Measurements from ENCODE around the gene TMEM184A. TPM values are rescaled to one million over a fixed set of nuclear protein-coding genes. Genes with fewer than 3 reads are reported as not detected.
A peak's percentile ranks its signal among the peaks of the same experiment; 100 is the strongest.

The TMEM184A gene
- total and polyA plus RNA-seq, 2 of the 4 experiments (the other 2 are of a cell fraction) = 0.36 to 1.9 TPM

DNA sequence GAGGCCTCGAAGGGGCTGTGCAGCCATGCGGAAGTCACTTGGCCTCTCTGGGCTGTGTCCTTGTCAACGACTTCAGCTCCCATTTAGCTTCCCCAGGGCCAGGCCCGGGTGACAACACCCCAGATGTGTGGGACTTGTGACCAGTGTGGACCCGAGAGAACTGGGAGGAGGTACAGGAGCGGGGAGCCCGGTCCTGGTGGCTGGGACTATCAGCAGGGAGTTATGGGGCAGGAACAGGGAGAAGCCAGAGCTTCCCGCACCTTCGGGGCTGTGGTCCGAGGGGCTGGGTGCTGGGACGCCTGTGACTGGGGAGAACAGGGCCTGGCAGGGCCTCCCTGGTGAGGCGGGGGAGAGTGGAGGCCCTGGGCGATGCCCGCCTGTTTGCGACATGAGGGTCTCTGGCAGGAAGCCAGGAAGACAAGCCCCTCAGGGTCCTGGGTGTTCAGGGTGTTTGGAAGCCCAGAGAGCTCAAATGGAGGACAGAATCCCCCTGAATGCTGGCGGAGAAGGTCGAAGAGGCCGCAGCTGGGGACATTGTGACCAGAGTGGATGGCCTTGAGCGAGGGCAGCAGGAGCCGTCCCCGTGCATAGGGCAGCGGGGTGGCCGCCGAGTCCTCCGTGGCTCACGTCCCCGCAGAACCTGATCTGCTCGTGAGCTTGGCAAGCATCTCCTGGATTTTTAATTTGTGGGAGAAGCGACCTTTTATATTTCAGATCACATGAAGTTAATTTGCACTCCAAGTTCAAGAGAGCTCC lies 43.8 kb upstream of the TMEM184A start:
- no peak overlapping the region for H2AK5ac ChIP-seq (ENCODE audit: low read depth, low read length)
- no peak overlapping the region for H2BK20ac ChIP-seq (ENCODE audit: low read depth, low read length)
- no peaks in the 10 kb centered on the region for H3K9me1 ChIP-seq (ENCODE audit: insufficient read depth, low read length)
- dilution Hi-C loops (cut with HindIII; ENCODE audit: low sequenced_read_pairs, unreplicated experiment) = no loop called here
- no peak overlapping the region for H3K9ac ChIP-seq (ENCODE audit: low read depth, low read length)
- no peak for TF ChIP-seq NFE2L2 (IDR thresholded peaks at IDR 0.05; ENCODE audit: low read depth, low read length)
- TF ChIP-seq MAFK (IDR thresholded peaks at IDR 0.05; ENCODE audit: low read depth, low read length) = no peak
- no peak for TF ChIP-seq RCOR1 (IDR thresholded peaks at IDR 0.05; ENCODE audit: insufficient replicate concordance, low read length)
- TF ChIP-seq MXI1 (IDR thresholded peaks at IDR 0.05; ENCODE audit: borderline replicate concordance, low read depth, low read length) = no peak
- no peak for TF ChIP-seq BHLHE40 (IDR thresholded peaks at IDR 0.05; ENCODE audit: low read depth, low read length)
- no peak for TF ChIP-seq SMC3 (IDR thresholded peaks at IDR 0.05; ENCODE audit: low read depth, low read length)
- no peak for TF ChIP-seq MAZ (IDR thresholded peaks at IDR 0.05; ENCODE audit: borderline replicate concordance, low read depth, low read length)
- no peak for TF ChIP-seq RAD21 (IDR thresholded peaks at IDR 0.05; ENCODE audit: low read length)
- TF ChIP-seq, protein P1, sequence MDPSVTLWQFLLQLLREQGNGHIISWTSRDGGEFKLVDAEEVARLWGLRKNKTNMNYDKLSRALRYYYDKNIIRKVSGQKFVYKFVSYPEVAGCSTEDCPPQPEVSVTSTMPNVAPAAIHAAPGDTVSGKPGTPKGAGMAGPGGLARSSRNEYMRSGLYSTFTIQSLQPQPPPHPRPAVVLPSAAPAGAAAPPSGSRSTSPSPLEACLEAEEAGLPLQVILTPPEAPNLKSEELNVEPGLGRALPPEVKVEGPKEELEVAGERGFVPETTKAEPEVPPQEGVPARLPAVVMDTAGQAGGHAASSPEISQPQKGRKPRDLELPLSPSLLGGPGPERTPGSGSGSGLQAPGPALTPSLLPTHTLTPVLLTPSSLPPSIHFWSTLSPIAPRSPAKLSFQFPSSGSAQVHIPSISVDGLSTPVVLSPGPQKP (IDR thresholded peaks at IDR 0.05; ENCODE audit: borderline replicate concordance, low read depth, low read length) = no peak
- no peak for TF ChIP-seq CEBPB (IDR thresholded peaks at IDR 0.05; ENCODE audit: low read depth, low read length)
- no peak for TF ChIP-seq POLR2A (IDR thresholded peaks at IDR 0.05; ENCODE audit: low read depth, low read length)
- TF ChIP-seq RFX5 (IDR thresholded peaks at IDR 0.05; ENCODE audit: low read depth, low read length) = no peak
- TF ChIP-seq CHD1 (IDR thresholded peaks at IDR 0.05; ENCODE audit: low read depth, low read length) = no peak
- no peak for TF ChIP-seq CTCF (conservative IDR thresholded peaks at IDR 0.05; ENCODE audit: low read depth, low read length)
- H3K18ac ChIP-seq (ENCODE audit: low read depth, low read length) = no peak overlapping the region
- ChIA-PET POLR2A (ENCODE audit: unreplicated experiment) (no interaction called here), CTCF (no interaction called here)
- no peak overlapping the region for H3K4ac ChIP-seq (ENCODE audit: low read depth, low read length)
- BruUV-seq (replicated peaks) = no TSS peak
- no peak overlapping the region for H4K91ac ChIP-seq (ENCODE audit: insufficient read depth, low read depth, low read length)
- no peak for ATAC-seq (ENCODE audit: low read depth)
- intact Hi-C loops (cut with micrococcal nuclease) = no loop called here
- H3K36me3 ChIP-seq (ENCODE audit: control insufficient read depth, insufficient read depth, low read length) = no peaks in the 10 kb centered on the region
- H3K23ac ChIP-seq (ENCODE audit: low read depth, low read length) = no peak overlapping the region
- H2AK9ac ChIP-seq (replicated peaks; ENCODE audit: low read depth, low read length, poor library complexity) = no peak overlapping the region
- H3K4me2 ChIP-seq (ENCODE audit: low read depth, low read length) = no peak overlapping the region
- WGBS, 2 experiments (ENCODE audit: extremely low coverage in 2 of 2, insufficient read length in 1 of 2) = 69% methylated on average over 20 of the region's 29 CpGs; no CpG with 5 or more reads in 1 of the 2 experiments
- no peak overlapping the region for H3K14ac ChIP-seq (replicated peaks; ENCODE audit: low read depth, low read length)
- H2BK5ac ChIP-seq (ENCODE audit: low read depth, low read length, poor library complexity, severe bottlenecking) = no peak overlapping the region
- H3K4me1 ChIP-seq (ENCODE audit: control insufficient read depth, insufficient read depth, low read length) = no peaks in the 10 kb centered on the region
- no peak overlapping the region for H4K8ac ChIP-seq (ENCODE audit: low read depth in 2 of 2, low read length in 2 of 2)
- H2BK120ac ChIP-seq (ENCODE audit: low read depth, low read length) = no peak overlapping the region
- H4K5ac ChIP-seq (ENCODE audit: low read depth, low read length) = no peak overlapping the region
- H2BK15ac ChIP-seq (ENCODE audit: low read depth, low read length) = no peak overlapping the region
- H3K79me1 ChIP-seq (ENCODE audit: low read depth in 1 of 2, low read length in 2 of 2) = no peaks in the 10 kb centered on the region
- no peaks in the 10 kb centered on the region for H3K9me3 ChIP-seq (ENCODE audit: control insufficient read depth, insufficient read depth, low read length)
- no peak for DNase-seq
- peak overlapping the region; percentile 30 for H2AFZ ChIP-seq (replicated peaks; ENCODE audit: low read length, poor library complexity)
- no peak overlapping the region for H3K27ac ChIP-seq (ENCODE audit: insufficient read depth, low read length)
- H3K56ac ChIP-seq (ENCODE audit: extremely low read depth, insufficient read depth, low read length) = no peak overlapping the region
- in situ Hi-C loops (cut with MboI; ENCODE audit: low sequenced_read_pairs) = loop anchor here (10.0 kb wide), 1 partner anchor 725 kb away; no protein-coding TSS in a partner anchor
- H4K20me1 ChIP-seq (ENCODE audit: insufficient read depth, low read length) = no peaks in the 10 kb centered on the region
- no peak overlapping the region for H3K4me3 ChIP-seq (ENCODE audit: insufficient read depth, low read depth, low read length)
- H3K27me3 ChIP-seq (ENCODE audit: control insufficient read depth, insufficient read depth, low read length) = peaks cover 60% of the 10 kb centered on the region
